ENCODE results near the gene OR1K1. TPM values are rescaled to one million over a fixed set of nuclear protein-coding genes. Genes with fewer than 3 reads are reported as not detected.

Gene OR1K1
- total and polyA plus RNA-seq, 9 of the 15 experiments (the other 6 are each of a cell fraction or from before 2014, with no cell fraction given), result not detected

DNA sequence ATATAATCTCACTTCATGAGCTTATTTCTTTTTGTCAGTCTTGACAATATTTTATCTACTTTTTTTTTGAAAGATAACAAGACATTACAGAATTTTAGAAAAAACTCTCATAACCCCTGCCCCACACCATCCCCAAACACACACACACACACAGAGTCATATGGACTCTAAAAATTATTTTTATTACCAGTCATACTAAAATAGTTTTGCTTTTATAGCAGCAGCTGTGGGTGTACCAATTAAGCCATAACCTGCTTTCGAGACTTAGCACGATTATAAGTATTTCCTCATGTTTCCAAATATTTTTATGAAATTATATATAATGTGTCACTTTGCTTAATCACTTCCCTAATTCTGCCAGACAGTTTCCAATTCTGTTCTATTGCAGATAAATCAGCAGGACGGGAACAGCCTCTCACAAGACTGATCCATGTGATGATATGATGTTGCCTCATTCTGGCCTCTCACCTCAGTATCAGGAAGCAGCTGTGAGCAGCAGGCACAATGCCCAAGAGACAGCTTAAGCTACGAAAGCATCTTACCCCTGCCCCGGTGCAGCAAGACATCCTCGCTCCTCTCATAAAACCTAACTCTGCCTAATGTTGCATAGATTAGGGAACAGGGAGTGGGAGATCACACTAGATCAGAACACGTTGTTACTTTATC is 21.5 kb downstream of the OR1K1 start (continued):
- TF ChIP-seq, protein P1, sequence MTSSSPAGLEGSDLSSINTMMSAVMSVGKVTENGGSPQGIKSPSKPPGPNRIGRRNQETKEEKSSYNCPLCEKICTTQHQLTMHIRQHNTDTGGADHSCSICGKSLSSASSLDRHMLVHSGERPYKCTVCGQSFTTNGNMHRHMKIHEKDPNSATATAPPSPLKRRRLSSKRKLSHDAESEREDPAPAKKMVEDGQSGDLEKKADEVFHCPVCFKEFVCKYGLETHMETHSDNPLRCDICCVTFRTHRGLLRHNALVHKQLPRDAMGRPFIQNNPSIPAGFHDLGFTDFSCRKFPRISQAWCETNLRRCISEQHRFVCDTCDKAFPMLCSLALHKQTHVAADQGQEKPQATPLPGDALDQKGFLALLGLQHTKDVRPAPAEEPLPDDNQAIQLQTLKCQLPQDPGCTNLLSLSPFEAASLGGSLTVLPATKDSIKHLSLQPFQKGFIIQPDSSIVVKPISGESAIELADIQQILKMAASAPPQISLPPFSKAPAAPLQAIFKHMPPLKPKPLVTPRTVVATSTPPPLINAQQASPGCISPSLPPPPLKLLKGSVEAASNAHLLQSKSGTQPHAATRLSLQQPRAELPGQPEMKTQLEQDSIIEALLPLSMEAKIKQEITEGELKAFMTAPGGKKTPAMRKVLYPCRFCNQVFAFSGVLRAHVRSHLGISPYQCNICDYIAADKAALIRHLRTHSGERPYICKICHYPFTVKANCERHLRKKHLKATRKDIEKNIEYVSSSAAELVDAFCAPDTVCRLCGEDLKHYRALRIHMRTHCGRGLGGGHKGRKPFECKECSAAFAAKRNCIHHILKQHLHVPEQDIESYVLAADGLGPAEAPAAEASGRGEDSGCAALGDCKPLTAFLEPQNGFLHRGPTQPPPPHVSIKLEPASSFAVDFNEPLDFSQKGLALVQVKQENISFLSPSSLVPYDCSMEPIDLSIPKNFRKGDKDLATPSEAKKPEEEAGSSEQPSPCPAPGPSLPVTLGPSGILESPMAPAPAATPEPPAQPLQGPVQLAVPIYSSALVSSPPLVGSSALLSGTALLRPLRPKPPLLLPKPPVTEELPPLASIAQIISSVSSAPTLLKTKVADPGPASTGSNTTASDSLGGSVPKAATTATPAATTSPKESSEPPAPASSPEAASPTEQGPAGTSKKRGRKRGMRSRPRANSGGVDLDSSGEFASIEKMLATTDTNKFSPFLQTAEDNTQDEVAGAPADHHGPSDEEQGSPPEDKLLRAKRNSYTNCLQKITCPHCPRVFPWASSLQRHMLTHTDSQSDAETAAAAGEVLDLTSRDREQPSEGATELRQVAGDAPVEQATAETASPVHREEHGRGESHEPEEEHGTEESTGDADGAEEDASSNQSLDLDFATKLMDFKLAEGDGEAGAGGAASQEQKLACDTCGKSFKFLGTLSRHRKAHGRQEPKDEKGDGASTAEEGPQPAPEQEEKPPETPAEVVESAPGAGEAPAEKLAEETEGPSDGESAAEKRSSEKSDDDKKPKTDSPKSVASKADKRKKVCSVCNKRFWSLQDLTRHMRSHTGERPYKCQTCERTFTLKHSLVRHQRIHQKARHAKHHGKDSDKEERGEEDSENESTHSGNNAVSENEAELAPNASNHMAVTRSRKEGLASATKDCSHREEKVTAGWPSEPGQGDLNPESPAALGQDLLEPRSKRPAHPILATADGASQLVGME (CRISPR knock-in tag; IDR thresholded peaks at IDR 0.05), result peak; percentile 45; the same call in 1 of the 2 replicates
- TF ChIP-seq NR1H2 (CRISPR knock-in tag; IDR thresholded peaks at IDR 0.05) (no peak), ZNF764 (CRISPR knock-in tag; IDR thresholded peaks at IDR 0.05; ENCODE audit: low read depth) (no peak), NR2C2 (CRISPR knock-in tag; IDR thresholded peaks at IDR 0.05) (no peak), NR2C2 (tag; IDR thresholded peaks at IDR 0.05) (peak; percentile 79), HDAC3 (IDR thresholded peaks at IDR 0.05; ENCODE audit: borderline replicate concordance, partially characterized antibody) (no peak), CBX3 (IDR thresholded peaks at IDR 0.05; ENCODE audit: borderline replicate concordance in 1 of 2, low read length in 2 of 2) (no peak), NEUROD1 (IDR thresholded peaks at IDR 0.05; ENCODE audit: borderline replicate concordance, low read depth, low read length, partially characterized antibody) (no peak), CEBPB (tag; IDR thresholded peaks at IDR 0.05) (peak; percentile 87), EGR1 (conservative IDR thresholded peaks at IDR 0.05) (no peak), ZNF644 (tag; IDR thresholded peaks at IDR 0.05; ENCODE audit: low read depth) (no peak), POLR2G (IDR thresholded peaks at IDR 0.05; ENCODE audit: low read depth, low read length) (no peak)
- TF ChIP-seq, protein P2, sequence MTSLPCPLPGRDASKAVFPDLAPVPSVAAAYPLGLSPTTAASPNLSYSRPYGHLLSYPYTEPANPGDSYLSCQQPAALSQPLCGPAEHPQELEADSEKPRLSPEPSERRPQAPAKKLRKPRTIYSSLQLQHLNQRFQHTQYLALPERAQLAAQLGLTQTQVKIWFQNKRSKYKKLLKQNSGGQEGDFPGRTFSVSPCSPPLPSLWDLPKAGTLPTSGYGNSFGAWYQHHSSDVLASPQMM (CRISPR knock-in tag; IDR thresholded peaks at IDR 0.05), result no peak
- TF ChIP-seq, protein P3, sequence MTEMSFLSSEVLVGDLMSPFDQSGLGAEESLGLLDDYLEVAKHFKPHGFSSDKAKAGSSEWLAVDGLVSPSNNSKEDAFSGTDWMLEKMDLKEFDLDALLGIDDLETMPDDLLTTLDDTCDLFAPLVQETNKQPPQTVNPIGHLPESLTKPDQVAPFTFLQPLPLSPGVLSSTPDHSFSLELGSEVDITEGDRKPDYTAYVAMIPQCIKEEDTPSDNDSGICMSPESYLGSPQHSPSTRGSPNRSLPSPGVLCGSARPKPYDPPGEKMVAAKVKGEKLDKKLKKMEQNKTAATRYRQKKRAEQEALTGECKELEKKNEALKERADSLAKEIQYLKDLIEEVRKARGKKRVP (CRISPR knock-in tag; IDR thresholded peaks at IDR 0.05), result peak; percentile 72
- TF ChIP-seq, protein P4, sequence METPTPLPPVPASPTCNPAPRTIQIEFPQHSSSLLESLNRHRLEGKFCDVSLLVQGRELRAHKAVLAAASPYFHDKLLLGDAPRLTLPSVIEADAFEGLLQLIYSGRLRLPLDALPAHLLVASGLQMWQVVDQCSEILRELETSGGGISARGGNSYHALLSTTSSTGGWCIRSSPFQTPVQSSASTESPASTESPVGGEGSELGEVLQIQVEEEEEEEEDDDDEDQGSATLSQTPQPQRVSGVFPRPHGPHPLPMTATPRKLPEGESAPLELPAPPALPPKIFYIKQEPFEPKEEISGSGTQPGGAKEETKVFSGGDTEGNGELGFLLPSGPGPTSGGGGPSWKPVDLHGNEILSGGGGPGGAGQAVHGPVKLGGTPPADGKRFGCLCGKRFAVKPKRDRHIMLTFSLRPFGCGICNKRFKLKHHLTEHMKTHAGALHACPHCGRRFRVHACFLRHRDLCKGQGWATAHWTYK (CRISPR knock-in tag; IDR thresholded peaks at IDR 0.05), result no peak
